ENCODE data around the gene KNSTRN. TPM values are rescaled to one million over a fixed set of nuclear protein-coding genes. Genes with fewer than 3 reads are reported as not detected.

Gene KNSTRN
- total RNA-seq, 4 donors from 2014 or later, result 216 to 342 (median 251) TPM

DNA sequence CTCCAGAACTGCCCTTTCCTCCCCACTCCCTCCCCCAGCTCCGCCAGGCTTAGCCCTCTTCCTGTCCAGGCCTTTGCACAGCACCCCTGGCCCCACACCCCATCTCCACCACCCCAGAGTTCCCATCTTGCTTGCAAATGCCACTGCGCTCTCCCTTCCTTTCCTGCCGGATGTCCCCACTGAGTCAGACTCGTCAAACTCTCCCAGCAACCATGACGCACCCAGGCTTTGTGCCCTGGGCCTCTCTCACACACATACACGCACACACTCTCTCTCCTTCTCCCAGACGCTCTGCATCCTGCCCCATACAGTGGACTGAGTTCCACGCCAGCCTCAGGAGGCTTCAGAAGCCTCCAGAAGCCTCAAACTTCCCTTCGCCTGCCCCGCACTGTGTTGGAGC, 39.0 kb upstream of the KNSTRN start:
- no peak for DNase-seq
- TF ChIP-seq POLR2A (IDR thresholded peaks at IDR 0.05), result no peak
- TF ChIP-seq, protein P1, sequence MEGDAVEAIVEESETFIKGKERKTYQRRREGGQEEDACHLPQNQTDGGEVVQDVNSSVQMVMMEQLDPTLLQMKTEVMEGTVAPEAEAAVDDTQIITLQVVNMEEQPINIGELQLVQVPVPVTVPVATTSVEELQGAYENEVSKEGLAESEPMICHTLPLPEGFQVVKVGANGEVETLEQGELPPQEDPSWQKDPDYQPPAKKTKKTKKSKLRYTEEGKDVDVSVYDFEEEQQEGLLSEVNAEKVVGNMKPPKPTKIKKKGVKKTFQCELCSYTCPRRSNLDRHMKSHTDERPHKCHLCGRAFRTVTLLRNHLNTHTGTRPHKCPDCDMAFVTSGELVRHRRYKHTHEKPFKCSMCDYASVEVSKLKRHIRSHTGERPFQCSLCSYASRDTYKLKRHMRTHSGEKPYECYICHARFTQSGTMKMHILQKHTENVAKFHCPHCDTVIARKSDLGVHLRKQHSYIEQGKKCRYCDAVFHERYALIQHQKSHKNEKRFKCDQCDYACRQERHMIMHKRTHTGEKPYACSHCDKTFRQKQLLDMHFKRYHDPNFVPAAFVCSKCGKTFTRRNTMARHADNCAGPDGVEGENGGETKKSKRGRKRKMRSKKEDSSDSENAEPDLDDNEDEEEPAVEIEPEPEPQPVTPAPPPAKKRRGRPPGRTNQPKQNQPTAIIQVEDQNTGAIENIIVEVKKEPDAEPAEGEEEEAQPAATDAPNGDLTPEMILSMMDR (IDR thresholded peaks at IDR 0.05), result no peak
- Histone ChIP-seq H3K27me3 (no peaks in the 10 kb centered on the region), H3K4me1 (peaks cover 62 to 81% of the 10 kb centered on the region in 2 donors), H3K4me3 (replicated peaks in 1 of 3) (no peak overlapping the region), H3K36me3 (no peaks in the 10 kb centered on the region), H3K9me3 (no peaks in the 10 kb centered on the region), H3K27ac (peak overlapping the region; percentile 49 to 99 (median 90))
- 85 to 87% methylated on average over 10 of the region's 10 CpGs for WGBS, 2 donors
- intact Hi-C loops (cut with DNase I), result no loop called here

DNA sequence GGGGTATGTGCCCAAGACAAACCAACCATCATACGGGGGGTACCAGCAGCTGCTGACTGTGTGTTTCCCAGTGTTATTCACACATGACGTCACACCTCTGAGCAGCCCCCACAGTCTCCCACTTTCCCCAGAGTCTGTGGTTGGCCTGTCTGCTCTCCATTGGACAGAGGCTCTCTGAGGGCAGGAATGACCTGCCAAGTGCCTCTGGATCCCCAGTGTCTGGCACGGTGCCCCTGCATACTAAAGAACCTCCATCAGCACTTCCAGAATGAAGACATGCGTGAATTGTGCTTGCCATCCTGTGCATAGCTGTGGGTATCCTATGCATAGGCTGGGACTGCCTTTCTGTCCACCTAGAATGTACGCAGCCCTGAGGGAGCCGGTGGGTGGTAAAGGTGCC, 38.3 kb upstream of the KNSTRN start:
- H3K9me3 ChIP-seq, result no peaks in the 10 kb centered on the region
- no peak for DNase-seq
- H3K27me3 ChIP-seq, result no peaks in the 10 kb centered on the region
- H3K27ac ChIP-seq, result peak overlapping the region; percentile 82 to 90 (median 89)
- no peak overlapping the region for H3K4me3 ChIP-seq (replicated peaks in 1 of 3)
- TF ChIP-seq, protein P1 (IDR thresholded peaks at IDR 0.05), result no peak
- no peak for TF ChIP-seq POLR2A (IDR thresholded peaks at IDR 0.05)
- H3K4me1 ChIP-seq, result peaks cover 55 to 74% of the 10 kb centered on the region in 2 donors
- 39 to 52% methylated on average over 4 to 6 of the region's 6 CpGs for WGBS, 2 donors
- no peaks in the 10 kb centered on the region for H3K36me3 ChIP-seq
- intact Hi-C loops (cut with DNase I), result no loop called here

DNA sequence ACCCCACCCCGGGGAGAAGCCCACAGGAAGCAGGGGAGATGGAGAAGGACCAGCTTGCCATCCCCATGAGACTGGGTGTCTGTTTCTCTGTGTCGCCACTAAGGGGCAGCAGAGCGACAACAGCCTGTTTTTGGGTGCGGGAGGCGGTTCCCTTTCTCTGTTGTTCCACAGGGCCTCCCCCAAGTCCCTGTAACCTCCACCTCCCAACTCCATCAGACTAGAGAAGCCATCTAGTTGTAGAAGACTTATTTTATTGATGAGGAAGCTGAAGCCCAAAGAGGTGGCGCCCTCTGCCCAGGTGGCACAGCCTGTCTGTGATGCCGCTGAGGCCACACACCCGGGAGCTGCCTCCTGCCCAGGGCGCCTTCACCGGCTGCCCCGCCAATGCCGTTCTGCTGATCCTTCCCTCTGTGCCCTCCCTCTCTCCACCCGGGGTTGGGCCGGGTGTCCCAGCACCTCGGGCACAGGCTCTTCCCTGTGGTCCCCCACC, 37.8 kb upstream of the KNSTRN start:
- intact Hi-C loops (cut with DNase I), result no loop called here
- Histone ChIP-seq H3K27me3 (no peaks in the 10 kb centered on the region), H3K4me1 (peaks cover 50 to 70% of the 10 kb centered on the region in 2 donors), H3K4me3 (replicated peaks in 1 of 3) (no peak overlapping the region), H3K36me3 (no peaks in the 10 kb centered on the region), H3K9me3 (no peaks in the 10 kb centered on the region), H3K27ac (peak overlapping the region; percentile 82 to 90 (median 89))
- 42 to 45% methylated on average over 10 to 13 of the region's 15 CpGs for WGBS, 2 donors
- TF ChIP-seq, protein P1 (IDR thresholded peaks at IDR 0.05), result peak; percentile 51 to 86 (median 66)
- no peak for TF ChIP-seq POLR2A (IDR thresholded peaks at IDR 0.05)
- DNase-seq, result peak; percentile 71 to 80

DNA sequence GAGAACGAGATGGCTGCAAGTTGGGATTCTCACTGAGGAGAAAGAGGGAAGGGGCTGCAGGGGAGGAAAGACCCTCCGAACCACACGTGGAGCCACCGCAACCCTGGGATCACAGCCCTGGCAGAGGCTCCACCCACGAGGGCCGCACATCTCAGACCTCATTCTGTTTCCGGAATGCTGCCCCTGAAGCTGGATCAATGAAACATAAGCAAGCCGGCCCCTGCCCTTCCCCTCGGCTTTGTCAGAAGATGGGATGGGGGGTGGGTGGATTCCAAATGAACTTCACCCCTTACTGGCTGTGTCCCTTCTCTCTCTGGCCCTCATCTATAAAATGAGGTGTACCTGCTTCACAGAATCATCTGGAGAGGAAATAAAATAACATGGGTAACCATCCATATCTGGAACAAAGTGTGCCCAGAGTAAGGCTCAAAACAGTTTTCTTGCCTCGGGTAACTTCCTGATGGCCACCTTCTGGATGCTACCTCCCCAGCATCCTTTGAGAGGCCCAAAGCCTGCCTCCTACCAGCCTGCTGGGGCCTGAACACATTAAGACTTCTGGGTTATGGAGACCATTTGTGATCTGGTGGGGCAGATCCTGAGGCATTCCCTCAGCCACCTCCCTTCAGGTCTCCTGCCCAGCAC, 37.2 kb upstream of the KNSTRN start:
- H3K4me1 ChIP-seq, result peaks cover 46 to 63% of the 10 kb centered on the region in 2 donors
- no peaks in the 10 kb centered on the region for H3K27me3 ChIP-seq
- DNase-seq, result peak; percentile 58
- intact Hi-C loops (cut with DNase I), result no loop called here
- H3K27ac ChIP-seq, result peak overlapping the region; percentile 82 to 90 (median 89)
- TF ChIP-seq POLR2A (IDR thresholded peaks at IDR 0.05), result peak in 1 of 2 donors; percentile 53
- TF ChIP-seq, protein P1 (IDR thresholded peaks at IDR 0.05), result peak in 1 of 6 experiments; percentile 30
- WGBS, 2 donors, result 51 to 72% methylated on average over 3 to 10 of the region's 10 CpGs
- no peak overlapping the region for H3K4me3 ChIP-seq (replicated peaks in 1 of 3)
- H3K36me3 ChIP-seq, result no peaks in the 10 kb centered on the region
- no peaks in the 10 kb centered on the region for H3K9me3 ChIP-seq

DNA sequence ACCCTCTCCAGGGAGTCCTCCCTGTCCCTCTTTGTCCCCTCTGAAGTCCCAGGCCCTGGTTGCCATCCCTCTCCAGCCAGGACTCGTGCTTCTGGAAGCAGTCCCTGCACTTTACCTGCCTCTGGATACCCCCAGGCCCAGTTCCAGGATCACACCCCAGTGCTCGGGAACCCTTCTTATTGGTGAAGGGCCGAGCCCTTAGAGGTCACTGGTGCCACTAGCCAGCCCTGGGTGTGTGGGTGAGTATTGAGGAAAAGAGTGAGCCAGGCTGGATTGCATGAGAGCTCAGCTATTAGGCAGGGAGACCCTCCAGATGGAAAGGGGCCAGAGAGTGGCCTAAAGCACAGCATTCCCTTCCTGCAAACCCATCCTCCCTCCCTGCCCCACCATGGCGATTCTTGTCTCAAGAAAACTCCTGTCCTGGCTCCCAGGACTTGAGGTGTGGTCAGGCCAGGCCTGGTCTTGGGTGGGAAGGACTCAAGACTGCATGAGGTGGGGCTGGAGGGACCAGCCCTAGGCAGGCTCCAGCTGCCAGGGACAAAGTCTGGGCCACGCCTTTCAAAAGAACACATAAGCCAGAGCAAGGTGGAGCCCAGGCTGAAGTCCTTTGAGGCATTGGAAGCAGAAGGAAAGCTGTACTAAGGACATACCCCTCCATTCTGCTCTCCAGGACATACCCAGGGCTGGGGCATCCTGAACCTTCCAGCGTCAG, 36.5 kb upstream of the KNSTRN start:
- DNase-seq, result peak; percentile 49 to 58
- intact Hi-C loops (cut with DNase I), result no loop called here
- H3K27ac ChIP-seq, result peak overlapping the region; percentile 82 to 90 (median 89)
- peaks cover 40 to 58% of the 10 kb centered on the region in 2 donors for H3K4me1 ChIP-seq
- TF ChIP-seq, protein P1 (IDR thresholded peaks at IDR 0.05), result no peak
- peak in 1 of 2 donors; percentile 12 for TF ChIP-seq POLR2A (IDR thresholded peaks at IDR 0.05)
- H3K36me3 ChIP-seq, result no peaks in the 10 kb centered on the region
- H3K27me3 ChIP-seq, result no peaks in the 10 kb centered on the region
- 83 to 87% methylated on average over 6 of the region's 6 CpGs for WGBS, 2 donors
- H3K4me3 ChIP-seq (replicated peaks in 1 of 3), result no peak overlapping the region
- no peaks in the 10 kb centered on the region for H3K9me3 ChIP-seq

Measured in thyroid gland (tissue), 4 donors.